Measurements from ENCODE around the gene GDF15.

DNA sequence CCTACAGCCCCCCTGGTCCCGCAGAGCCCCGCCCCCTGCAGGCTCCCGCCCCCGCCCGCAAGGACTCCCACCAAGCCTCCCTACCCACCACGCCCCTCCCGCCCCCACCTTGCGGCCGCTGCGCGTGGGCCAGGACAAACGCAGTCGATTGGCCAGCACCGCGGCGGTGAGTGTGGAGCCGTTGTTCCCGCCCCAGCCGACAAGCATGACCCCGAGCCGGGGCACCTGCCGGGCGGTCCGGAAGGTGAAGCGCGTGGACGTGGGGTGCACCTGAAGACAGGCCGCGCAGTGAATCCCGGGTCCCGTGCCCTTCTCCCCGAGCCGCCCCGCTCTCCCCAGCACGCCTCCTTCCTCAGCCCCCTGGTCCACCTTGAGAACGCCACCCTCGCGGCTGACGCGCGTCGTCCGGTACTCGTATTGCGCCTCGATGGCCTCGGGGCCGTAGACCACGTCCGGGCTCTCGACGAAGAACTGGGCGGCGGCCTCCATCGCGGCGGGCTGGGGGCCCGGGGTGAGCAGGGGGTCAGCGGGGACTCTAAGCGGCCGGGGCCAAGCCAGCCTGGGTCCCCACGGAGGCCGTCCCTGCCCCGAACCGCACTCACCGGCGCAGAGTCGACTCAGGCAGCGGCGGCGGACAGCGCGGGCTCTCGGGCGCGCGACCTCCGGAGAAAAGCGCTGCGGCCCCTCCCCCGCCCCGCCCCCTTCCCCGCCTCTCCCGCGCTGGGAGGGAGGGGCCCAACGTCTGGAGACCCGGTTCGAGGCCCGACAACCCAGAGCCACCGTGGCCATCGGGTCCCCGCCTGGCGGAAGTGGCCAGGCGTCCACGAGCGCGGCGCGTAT is 51.8 kb downstream of the GDF15 start, which contains the start of gene ISYNA1:
- no peak for TF ChIP-seq EZH2phosphoT487 (IDR thresholded peaks at IDR 0.05; ENCODE audit: borderline replicate concordance, low read depth, low read length)
- TF ChIP-seq, protein P1, sequence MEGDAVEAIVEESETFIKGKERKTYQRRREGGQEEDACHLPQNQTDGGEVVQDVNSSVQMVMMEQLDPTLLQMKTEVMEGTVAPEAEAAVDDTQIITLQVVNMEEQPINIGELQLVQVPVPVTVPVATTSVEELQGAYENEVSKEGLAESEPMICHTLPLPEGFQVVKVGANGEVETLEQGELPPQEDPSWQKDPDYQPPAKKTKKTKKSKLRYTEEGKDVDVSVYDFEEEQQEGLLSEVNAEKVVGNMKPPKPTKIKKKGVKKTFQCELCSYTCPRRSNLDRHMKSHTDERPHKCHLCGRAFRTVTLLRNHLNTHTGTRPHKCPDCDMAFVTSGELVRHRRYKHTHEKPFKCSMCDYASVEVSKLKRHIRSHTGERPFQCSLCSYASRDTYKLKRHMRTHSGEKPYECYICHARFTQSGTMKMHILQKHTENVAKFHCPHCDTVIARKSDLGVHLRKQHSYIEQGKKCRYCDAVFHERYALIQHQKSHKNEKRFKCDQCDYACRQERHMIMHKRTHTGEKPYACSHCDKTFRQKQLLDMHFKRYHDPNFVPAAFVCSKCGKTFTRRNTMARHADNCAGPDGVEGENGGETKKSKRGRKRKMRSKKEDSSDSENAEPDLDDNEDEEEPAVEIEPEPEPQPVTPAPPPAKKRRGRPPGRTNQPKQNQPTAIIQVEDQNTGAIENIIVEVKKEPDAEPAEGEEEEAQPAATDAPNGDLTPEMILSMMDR (conservative IDR thresholded peaks at IDR 0.05; ENCODE audit: low read length): no peak

All from OCI-LY7 (cell line).